ENCODE measurements around the gene KMO. TPM values are rescaled to one million over a fixed set of nuclear protein-coding genes. Genes with fewer than 3 reads are reported as not detected.

The KMO gene
- total RNA-seq, 3 donors from 2014 or later: 0.17 to 0.84 (median 0.82) TPM

DNA sequence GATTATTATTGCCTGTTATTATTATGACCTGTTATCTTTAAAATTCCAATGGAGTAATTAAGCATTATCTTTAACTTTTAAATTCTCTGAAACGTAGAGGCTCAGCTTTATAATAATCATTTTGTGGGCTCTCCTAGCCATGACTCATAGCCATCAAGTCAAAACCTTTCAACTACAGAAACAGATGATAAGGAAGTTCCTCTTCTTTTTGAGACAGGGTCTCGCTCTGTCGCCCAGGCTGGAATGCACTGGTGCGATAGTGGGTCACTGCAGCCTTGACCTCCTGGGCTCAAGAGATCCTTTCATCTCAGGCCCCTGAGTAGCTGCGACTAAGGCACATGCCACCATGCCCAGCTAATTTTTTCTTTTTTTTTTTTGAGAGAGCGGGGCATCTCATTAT lies 64.5 kb downstream of the KMO start:
- Histone ChIP-seq H3K36me3 (ENCODE audit: low read depth) (no peaks in the 10 kb centered on the region), H3K9me3 (no peaks in the 10 kb centered on the region), H3K4me1 (ENCODE audit: low read depth) (no peaks in the 10 kb centered on the region), H3K4me3 (no peak overlapping the region)
- intact Hi-C loops (cut with DNase I, micrococcal nuclease): no loop called here
- ATAC-seq: no peak
- DNase-seq: no peak
- TF ChIP-seq, protein P1, sequence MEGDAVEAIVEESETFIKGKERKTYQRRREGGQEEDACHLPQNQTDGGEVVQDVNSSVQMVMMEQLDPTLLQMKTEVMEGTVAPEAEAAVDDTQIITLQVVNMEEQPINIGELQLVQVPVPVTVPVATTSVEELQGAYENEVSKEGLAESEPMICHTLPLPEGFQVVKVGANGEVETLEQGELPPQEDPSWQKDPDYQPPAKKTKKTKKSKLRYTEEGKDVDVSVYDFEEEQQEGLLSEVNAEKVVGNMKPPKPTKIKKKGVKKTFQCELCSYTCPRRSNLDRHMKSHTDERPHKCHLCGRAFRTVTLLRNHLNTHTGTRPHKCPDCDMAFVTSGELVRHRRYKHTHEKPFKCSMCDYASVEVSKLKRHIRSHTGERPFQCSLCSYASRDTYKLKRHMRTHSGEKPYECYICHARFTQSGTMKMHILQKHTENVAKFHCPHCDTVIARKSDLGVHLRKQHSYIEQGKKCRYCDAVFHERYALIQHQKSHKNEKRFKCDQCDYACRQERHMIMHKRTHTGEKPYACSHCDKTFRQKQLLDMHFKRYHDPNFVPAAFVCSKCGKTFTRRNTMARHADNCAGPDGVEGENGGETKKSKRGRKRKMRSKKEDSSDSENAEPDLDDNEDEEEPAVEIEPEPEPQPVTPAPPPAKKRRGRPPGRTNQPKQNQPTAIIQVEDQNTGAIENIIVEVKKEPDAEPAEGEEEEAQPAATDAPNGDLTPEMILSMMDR (IDR thresholded peaks at IDR 0.05): no peak

DNA sequence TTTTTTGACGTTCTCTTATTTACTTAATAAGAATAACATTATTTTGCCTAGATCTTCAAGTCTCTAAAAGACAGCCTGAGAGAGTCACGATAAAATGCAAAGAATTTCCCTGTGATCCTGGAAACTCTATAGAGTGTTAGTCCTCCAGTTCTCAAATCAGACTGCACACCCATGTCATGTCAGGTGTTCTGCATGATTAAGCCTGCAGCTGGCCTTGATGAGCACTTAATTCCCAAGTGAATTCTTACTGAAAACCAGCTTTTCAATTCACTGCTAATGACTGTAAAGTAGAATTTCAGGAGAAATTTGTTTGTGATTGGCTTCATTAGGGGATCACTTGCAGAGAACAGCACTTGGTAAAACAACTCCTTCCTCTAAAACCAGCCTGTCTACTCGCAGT lies 66.1 kb downstream of the KMO start:
- intact Hi-C loops (cut with DNase I, micrococcal nuclease): no loop called here
- no peak for DNase-seq
- Histone ChIP-seq H3K9me3 (no peaks in the 10 kb centered on the region), H3K4me1 (ENCODE audit: low read depth) (no peaks in the 10 kb centered on the region), H3K4me3 (no peak overlapping the region), H3K36me3 (ENCODE audit: low read depth) (no peaks in the 10 kb centered on the region)
- TF ChIP-seq, protein P1 (IDR thresholded peaks at IDR 0.05): no peak
- no peak for ATAC-seq

DNA sequence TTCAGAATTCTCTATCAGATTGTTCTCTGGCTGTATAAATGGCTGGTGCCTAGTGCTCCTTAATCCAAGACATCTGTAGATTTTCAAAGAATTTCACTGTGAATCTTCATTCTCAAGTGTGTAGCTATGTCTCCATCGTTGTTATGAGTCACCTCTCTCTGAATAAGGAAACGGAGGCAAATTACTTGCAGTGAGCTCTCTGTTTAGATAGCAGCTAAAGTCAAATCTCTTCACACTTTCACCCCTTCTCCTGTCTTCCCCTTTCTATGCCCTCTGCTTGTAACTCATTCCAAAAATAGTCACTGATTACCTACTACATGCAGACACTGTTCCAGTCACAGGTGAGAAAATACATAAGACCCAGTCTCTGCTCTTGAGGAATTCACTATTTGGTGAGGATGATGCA lies 68.3 kb downstream of the KMO start:
- DNase-seq (no peak), ATAC-seq (no peak)
- Histone ChIP-seq H3K4me3 (no peak overlapping the region), H3K9me3 (no peaks in the 10 kb centered on the region), H3K36me3 (ENCODE audit: low read depth) (no peaks in the 10 kb centered on the region), H3K4me1 (ENCODE audit: low read depth) (no peaks in the 10 kb centered on the region)
- TF ChIP-seq, protein P1 (IDR thresholded peaks at IDR 0.05): no peak
- intact Hi-C loops (cut with DNase I, micrococcal nuclease): no loop called here

DNA sequence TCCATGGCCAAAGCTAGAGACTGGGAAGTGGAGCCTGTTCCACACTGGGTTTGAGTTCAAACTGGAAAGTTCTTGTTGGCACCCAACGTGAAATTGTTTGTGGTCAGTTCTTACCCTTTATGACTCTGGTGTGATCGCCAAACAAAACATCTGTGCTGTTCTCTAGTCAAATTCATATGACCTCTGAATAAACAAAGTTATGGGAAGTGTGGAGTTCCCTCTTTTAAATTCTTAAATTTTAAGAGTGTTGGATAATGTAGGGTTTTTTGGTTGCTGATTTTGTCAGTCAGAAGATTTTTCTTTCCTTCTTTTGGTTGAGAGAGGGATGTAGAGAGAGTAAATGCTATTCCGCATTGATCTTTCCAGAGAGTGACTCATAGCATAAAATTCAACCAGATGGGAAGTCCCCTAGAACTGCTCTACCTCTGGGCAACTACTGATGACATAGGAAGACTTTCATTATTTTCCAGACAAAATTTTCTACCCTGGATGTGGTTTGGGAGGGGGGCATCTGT lies 71.6 kb downstream of the KMO start:
- Histone ChIP-seq H3K36me3 (ENCODE audit: low read depth) (no peaks in the 10 kb centered on the region), H3K4me1 (ENCODE audit: low read depth) (no peaks in the 10 kb centered on the region), H3K4me3 (no peak overlapping the region), H3K9me3 (no peaks in the 10 kb centered on the region)
- no peak for ATAC-seq
- TF ChIP-seq, protein P1 (IDR thresholded peaks at IDR 0.05): no peak
- intact Hi-C loops (cut with DNase I, micrococcal nuclease): no loop called here
- no peak for DNase-seq

DNA sequence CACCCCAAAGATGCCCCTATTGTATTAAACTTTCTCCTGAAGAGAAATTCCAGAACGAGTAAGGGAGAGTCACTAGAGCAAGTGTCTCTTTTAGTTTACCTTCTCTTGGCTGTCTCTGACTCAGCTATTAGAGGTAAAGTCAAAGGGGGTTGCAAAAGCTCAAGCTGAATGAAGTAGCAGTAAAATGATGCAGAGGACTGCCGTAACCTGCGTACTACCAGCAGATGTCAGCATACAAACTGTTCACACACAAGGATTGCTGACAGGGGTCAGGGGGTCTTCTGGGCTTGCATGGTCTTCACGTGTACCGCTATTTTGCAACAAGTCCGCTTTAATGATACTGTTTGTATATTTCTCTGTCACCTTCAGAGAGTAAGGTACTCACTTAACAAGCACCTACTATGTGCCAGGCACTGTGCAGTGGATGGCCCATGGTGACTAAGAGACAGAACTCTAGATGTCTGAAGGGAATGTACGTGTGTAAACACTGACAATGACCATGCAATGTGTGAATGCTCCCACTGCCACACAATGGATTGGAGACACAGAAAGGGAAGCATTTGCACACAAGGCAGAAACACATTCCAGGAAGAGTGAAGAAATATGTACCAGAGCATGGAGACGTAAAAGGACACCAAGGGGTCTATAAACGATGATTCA lies 73.1 kb downstream of the KMO start:
- DNase-seq: no peak
- no peak overlapping the region for H3K4me3 ChIP-seq
- H3K36me3 ChIP-seq (ENCODE audit: low read depth): no peaks in the 10 kb centered on the region
- no peaks in the 10 kb centered on the region for H3K9me3 ChIP-seq
- H3K4me1 ChIP-seq (ENCODE audit: low read depth): peaks cover 5% of the 10 kb centered on the region
- no peak for ATAC-seq
- intact Hi-C loops (cut with DNase I, micrococcal nuclease): no loop called here
- TF ChIP-seq, protein P1 (IDR thresholded peaks at IDR 0.05): no peak

Data from mucosa of descending colon (tissue), 3 donors.